Measurements from ENCODE around the gene BOD1L1. TPM values are rescaled to one million over a fixed set of nuclear protein-coding genes. Genes with fewer than 3 reads are reported as not detected.

The BOD1L1 gene
- total and polyA plus RNA-seq, 8 donors: 6.5 to 18.4 (median 10.7) TPM

DNA sequence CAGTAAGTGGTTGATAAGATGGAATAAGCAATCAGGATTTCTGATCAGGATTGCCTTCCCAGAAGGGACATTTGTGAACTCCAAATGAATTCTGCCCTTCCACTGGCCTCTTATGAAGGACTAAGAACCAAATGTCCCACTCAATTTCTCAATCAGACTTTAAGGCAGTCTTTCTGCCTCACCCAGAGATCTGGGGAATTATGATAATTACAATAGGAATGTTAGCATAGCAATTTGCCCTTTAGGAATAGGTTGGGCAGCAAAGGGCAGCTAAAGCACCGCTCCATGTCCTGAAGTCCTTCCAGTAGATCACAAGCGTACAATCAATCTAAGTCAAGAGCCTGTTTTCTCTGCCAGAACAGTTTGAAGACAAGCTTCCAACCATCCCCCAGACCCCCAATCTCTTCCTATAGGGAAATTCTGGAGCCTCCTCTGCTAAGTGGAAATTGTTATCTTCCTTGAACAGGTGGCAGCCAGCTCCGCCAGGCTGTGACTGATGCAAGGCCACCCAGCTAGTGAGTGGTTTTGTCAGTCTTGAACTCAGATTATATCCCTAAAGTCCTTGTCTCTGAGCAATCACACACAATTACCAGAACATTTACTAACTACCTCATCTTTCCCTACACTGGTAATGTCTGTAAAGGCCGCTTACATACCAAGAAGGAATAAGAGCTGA lies 101.8 kb downstream of the BOD1L1 start:
- FAIRE-seq (no peak), ATAC-seq (no peak), DNase-seq (no peak)
- intact Hi-C loops (cut with DNase I): no loop called here
- Histone ChIP-seq H3K27ac (no peak overlapping the region), H3K9me3 (no peaks in the 10 kb centered on the region), H3K36me3 (no peaks in the 10 kb centered on the region), H3K4me1 (no peaks in the 10 kb centered on the region), H3K4me3 (no peak overlapping the region), H3K27me3 (peaks cover 0 to 70% (median 6%) of the 10 kb centered on the region in 4 donors)
- 64 to 67% methylated on average over 4 of the region's 4 CpGs for WGBS, 2 donors
- TF ChIP-seq, protein P1, sequence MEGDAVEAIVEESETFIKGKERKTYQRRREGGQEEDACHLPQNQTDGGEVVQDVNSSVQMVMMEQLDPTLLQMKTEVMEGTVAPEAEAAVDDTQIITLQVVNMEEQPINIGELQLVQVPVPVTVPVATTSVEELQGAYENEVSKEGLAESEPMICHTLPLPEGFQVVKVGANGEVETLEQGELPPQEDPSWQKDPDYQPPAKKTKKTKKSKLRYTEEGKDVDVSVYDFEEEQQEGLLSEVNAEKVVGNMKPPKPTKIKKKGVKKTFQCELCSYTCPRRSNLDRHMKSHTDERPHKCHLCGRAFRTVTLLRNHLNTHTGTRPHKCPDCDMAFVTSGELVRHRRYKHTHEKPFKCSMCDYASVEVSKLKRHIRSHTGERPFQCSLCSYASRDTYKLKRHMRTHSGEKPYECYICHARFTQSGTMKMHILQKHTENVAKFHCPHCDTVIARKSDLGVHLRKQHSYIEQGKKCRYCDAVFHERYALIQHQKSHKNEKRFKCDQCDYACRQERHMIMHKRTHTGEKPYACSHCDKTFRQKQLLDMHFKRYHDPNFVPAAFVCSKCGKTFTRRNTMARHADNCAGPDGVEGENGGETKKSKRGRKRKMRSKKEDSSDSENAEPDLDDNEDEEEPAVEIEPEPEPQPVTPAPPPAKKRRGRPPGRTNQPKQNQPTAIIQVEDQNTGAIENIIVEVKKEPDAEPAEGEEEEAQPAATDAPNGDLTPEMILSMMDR (IDR thresholded peaks at IDR 0.05): no peak

DNA sequence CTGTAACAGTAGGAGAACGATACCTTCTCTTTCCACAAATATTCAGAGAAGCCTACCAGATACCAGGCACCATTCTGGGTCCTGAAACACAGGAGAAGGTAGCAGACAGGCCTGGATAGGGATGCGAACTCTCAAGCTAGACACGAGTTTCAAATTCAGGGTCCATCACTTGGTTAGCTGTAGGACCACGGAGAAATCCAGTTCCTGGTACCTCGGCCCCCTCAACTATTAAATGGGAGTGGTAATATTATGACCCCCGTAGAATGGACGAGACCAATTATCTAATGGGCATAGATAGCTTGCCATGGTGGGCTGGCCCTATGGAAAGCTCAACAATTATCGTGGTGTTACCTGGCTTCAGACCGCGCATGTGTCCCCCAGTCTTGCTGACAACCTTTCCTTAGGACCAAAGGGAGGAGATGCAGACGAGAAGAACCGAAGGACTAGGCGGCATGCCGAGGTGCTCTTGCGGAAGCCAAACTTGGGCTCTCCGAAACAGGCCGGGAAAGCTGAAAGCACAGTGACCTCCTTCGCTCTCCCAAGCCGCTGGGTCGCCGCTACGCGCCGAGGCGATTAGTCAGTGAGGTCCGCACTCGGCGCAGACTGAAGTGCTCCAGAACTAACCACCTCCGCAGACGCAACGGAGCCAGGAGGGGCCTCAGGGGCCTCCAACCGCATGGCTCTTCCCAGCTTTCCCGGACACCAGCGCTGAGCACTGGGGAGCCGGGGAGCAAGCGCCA lies 102.9 kb downstream of the BOD1L1 start:
- DNase-seq: no peak
- Histone ChIP-seq H3K27me3 (peaks cover 0 to 70% (median 5%) of the 10 kb centered on the region in 4 donors), H3K4me3 (no peak overlapping the region), H3K9me3 (no peaks in the 10 kb centered on the region), H3K4me1 (no peaks in the 10 kb centered on the region), H3K36me3 (no peaks in the 10 kb centered on the region), H3K27ac (no peak overlapping the region)
- TF ChIP-seq, protein P1 (IDR thresholded peaks at IDR 0.05): no peak
- no peak for FAIRE-seq
- 9 to 10% methylated on average over 36 of the region's 36 CpGs for WGBS, 2 donors
- peak in 2 of 4 donors; percentile 40 to 67 for ATAC-seq
- intact Hi-C loops (cut with DNase I): no loop called here

DNA sequence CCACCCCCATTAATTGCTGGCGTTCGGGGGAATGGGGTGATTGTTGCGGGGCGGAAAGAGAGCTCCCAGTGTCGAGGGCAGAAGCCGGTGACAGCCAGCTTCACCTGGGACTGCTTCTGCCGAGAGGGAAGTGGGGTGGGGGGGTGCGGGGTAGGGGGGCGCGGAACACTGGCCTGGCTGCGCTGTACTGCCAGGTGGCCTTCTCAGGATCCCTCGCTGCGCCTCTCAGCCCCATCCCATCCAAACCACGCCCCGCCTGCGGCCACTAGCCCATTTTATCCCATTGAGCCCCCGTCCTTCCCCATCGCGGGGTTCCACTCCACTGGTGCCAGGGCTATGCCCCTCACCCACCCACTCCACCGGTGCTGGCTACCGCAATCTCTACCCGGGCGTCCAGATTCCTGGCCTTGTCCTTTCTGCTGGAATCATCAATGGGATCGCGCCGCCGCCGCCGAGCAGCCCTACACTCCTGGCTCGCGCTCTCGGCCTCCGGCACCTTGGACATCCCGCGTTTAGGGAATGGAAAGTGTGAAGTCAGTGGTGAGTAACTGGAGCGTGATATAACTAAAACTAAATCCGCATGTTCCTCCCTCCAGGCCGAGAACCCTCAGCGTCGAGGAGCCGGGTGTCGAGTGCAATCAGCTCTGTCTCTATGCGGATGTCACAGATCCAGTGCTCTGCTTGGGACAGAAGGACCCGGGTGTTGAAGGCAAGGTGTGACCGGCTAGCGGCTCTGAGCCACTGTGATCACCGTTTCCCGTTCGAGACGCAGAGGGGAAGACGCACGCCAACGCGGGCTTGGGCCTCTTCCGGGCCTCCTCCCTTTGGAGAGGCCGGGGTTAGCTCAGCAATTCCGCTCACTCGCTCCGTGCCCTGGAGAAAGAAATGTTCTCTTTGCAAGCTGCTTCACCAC lies 103.7 kb downstream of the BOD1L1 start:
- no peaks in the 10 kb centered on the region for H3K36me3 ChIP-seq
- FAIRE-seq (no peak), ATAC-seq (no peak), DNase-seq (peak in 1 of 6 donors; percentile 47)
- TF ChIP-seq, protein P1 (IDR thresholded peaks at IDR 0.05): no peak
- H3K9me3 ChIP-seq: no peaks in the 10 kb centered on the region
- 11 to 13% methylated on average over 56 to 59 of the region's 59 CpGs for WGBS, 2 donors
- peaks cover 0 to 62% (median 7%) of the 10 kb centered on the region in 4 donors for H3K27me3 ChIP-seq
- H3K27ac ChIP-seq: no peak overlapping the region
- intact Hi-C loops (cut with DNase I): no loop called here
- H3K4me1 ChIP-seq: no peaks in the 10 kb centered on the region
- H3K4me3 ChIP-seq: no peak overlapping the region

DNA sequence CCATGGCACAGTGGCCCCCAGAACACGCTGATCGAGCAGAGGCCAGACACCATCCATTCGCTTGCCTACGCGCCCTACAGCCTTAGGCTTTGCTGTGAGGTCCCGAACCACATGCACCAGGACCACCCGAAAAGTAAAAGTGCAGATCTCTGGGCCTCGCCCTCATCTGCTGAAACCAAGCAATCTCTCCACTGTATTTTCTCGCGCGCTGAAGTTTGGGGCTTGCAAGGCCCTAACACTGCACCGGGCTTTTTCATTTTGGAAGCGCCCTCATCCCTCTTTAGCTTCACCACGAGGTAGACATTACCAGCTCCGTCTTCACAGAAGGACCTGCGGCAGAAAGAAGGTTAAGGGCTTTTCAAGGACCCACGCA lies 104.4 kb downstream of the BOD1L1 start:
- no peak overlapping the region for H3K4me3 ChIP-seq
- H3K9me3 ChIP-seq: no peaks in the 10 kb centered on the region
- intact Hi-C loops (cut with DNase I): no loop called here
- WGBS, 2 donors: 7 to 11% methylated on average over 17 of the region's 17 CpGs
- FAIRE-seq: no peak
- no peaks in the 10 kb centered on the region for H3K36me3 ChIP-seq
- no peak for ATAC-seq
- no peak overlapping the region for H3K27ac ChIP-seq
- no peak for DNase-seq
- TF ChIP-seq, protein P1 (IDR thresholded peaks at IDR 0.05): no peak
- peaks cover 0 to 56% (median 7%) of the 10 kb centered on the region in 4 donors for H3K27me3 ChIP-seq
- no peaks in the 10 kb centered on the region for H3K4me1 ChIP-seq

Data from pancreas (tissue), 10 donors.